H9 (cell line): ENCODE data around the gene DGKE. TPM values are rescaled to one million over a fixed set of nuclear protein-coding genes. Genes with fewer than 3 reads are reported as not detected.
A peak's percentile ranks its signal among the peaks of the same experiment; 100 is the strongest.

Experiments
- DNase-seq: peaks from one replicate; pipeline ENCODE4 v3.0.0-alpha.2; 2017
- H2AFZ ChIP-seq: one replicate; pipeline ENCODE4 v1.6.1; 2013; ENCODE audit warnings: mild to moderate bottlenecking, low read length, control low read depth, moderate library complexity
- H2AK5ac ChIP-seq: 2 replicates; pipeline ENCODE4 v1.6.1; 2013; ENCODE audit warnings: low read length, control low read depth, mixed read lengths; ENCODE audit not compliant: insufficient read length
- H2BK120ac ChIP-seq: one replicate; pipeline ENCODE4 v1.6.1; 2013; ENCODE audit warnings: low read depth, mild to moderate bottlenecking, low read length, control low read depth, inconsistent platforms; ENCODE audit not compliant: poor library complexity, severe bottlenecking
- H2BK12ac ChIP-seq: 2 replicates; pipeline ENCODE4 v1.6.1; 2013; ENCODE audit warnings: low read length, control low read depth, mixed read lengths, low read depth; ENCODE audit not compliant: insufficient read length
- H2BK15ac ChIP-seq: 2 replicates; pipeline ENCODE4 v1.6.1; 2013; ENCODE audit warnings: low read depth, low read length, control low read depth
- H2BK20ac ChIP-seq: one replicate; pipeline ENCODE4 v1.6.1; 2013; ENCODE audit warnings: low read depth, mild to moderate bottlenecking, low read length, control low read depth, inconsistent platforms; ENCODE audit not compliant: poor library complexity, severe bottlenecking
- H2BK5ac ChIP-seq: 2 replicates; pipeline ENCODE4 v1.6.1; 2013; ENCODE audit warnings: low read length, control low read depth, mixed read lengths; ENCODE audit not compliant: insufficient read length
- H3K14ac ChIP-seq: 2 replicates; pipeline ENCODE4 v1.6.1; 2013; ENCODE audit warnings: low read length, control low read depth; ENCODE audit not compliant: insufficient read depth
- H3K18ac ChIP-seq: 2 replicates; pipeline ENCODE4 v1.6.1; 2013; ENCODE audit warnings: low read depth, mild to moderate bottlenecking, mixed read lengths, low read length, control low read depth; ENCODE audit not compliant: insufficient read length
- H3K23ac ChIP-seq: 2 replicates; pipeline ENCODE4 v1.6.1; 2013; ENCODE audit warnings: low read length, control low read depth, mixed read lengths, low read depth; ENCODE audit not compliant: insufficient read length
- H3K23me2 ChIP-seq: 2 replicates; pipeline ENCODE4 v1.6.1; 2013; ENCODE audit warnings: low read depth, mild to moderate bottlenecking, mixed read lengths, low read length, control low read depth; ENCODE audit not compliant: insufficient read length, poor library complexity, severe bottlenecking
- H3K27ac ChIP-seq: 2 replicates; pipeline ENCODE4 v1.5.1; 2013; ENCODE audit warnings: low read length, control low read depth, mixed read lengths, low read depth; ENCODE audit not compliant: insufficient read length
- H3K27me3 ChIP-seq: 2 replicates; pipeline ENCODE4 v1.6.1; 2013; ENCODE audit warnings: low read length, control low read depth, inconsistent platforms; ENCODE audit not compliant: insufficient read depth
- H3K4ac ChIP-seq: 2 replicates; pipeline ENCODE4 v1.6.1; 2013; ENCODE audit warnings: low read depth, mild to moderate bottlenecking, control low read depth, inconsistent platforms, low read length, moderate library complexity
- H3K4me1 ChIP-seq: 2 replicates; pipeline ENCODE4 v1.6.1; 2013; ENCODE audit warnings: low read length, control low read depth, inconsistent platforms; ENCODE audit not compliant: insufficient read depth
- H3K4me2 ChIP-seq: 2 replicates; pipeline ENCODE4 v1.6.1; 2013; ENCODE audit warnings: low read length, control low read depth, mixed read lengths; ENCODE audit not compliant: insufficient read length, insufficient read depth
- H3K56ac ChIP-seq: 2 replicates; pipeline ENCODE4 v1.6.1; 2013; ENCODE audit warnings: low read depth, mild to moderate bottlenecking, mixed read lengths, low read length, control low read depth; ENCODE audit not compliant: insufficient read length
- H3K79me1 ChIP-seq: 2 replicates; pipeline ENCODE4 v1.6.1; 2013; ENCODE audit warnings: low read depth, mild to moderate bottlenecking, moderate library complexity, low read length, control low read depth, inconsistent platforms; ENCODE audit not compliant: insufficient read depth, poor library complexity, severe bottlenecking
- H3K79me2 ChIP-seq: 2 replicates; pipeline ENCODE4 v1.6.1; 2013; ENCODE audit warnings: low read length, control low read depth, inconsistent platforms; ENCODE audit not compliant: insufficient read depth
- H3K9ac ChIP-seq: 2 replicates; pipeline ENCODE4 v1.6.1; 2013; ENCODE audit warnings: low read length, control low read depth, mixed read lengths; ENCODE audit not compliant: insufficient read length; ENCODE audit errors: extremely low read depth
- H3K9me3 ChIP-seq: one replicate; pipeline ENCODE4 v1.6.1; 2013; ENCODE audit warnings: low read depth, low read length, inconsistent platforms; ENCODE audit not compliant: control insufficient read depth
- H3T11ph ChIP-seq: one replicate; pipeline ENCODE4 v1.6.1; 2013; ENCODE audit warnings: mild to moderate bottlenecking, low read length, control low read depth, inconsistent platforms
- H4K20me1 ChIP-seq: one replicate; pipeline ENCODE4 v1.6.1; 2013; ENCODE audit not compliant: control insufficient read depth, insufficient read length, insufficient read depth
- H4K5ac ChIP-seq: 2 replicates; pipeline ENCODE4 v1.6.1; 2013; ENCODE audit warnings: low read depth, mild to moderate bottlenecking, mixed read lengths, low read length, control low read depth; ENCODE audit not compliant: insufficient read length
- H4K8ac ChIP-seq: replicated peaks from 2 replicates; pipeline ENCODE4 v1.6.1; 2013; ENCODE audit warnings: low read length, control low read depth, mixed read lengths, low read depth; ENCODE audit not compliant: insufficient read length
- H4K91ac ChIP-seq: 2 replicates; pipeline ENCODE4 v1.6.1; 2013; ENCODE audit warnings: low read depth, mild to moderate bottlenecking, moderate library complexity, mixed read lengths, low read length, control low read depth; ENCODE audit not compliant: insufficient read length
- H3K27ac Mint-ChIP-seq, 3 experiments: 2 replicates in 2 of 3; 3 replicates in 1 of 3; pipeline ENCODE4 v1.8.0; 2020 to 2021; ENCODE audit warnings: mixed read lengths in 3 of 3, mild to moderate bottlenecking in 1 of 3, moderate library complexity in 1 of 3
- H3K27me3 Mint-ChIP-seq: 2 replicates; pipeline ENCODE4 v1.8.0; 2021; ENCODE audit warnings: low read depth, mild to moderate bottlenecking, moderate library complexity, mixed read lengths
- H3K36me3 Mint-ChIP-seq, 3 experiments: 2 replicates in 2 of 3; 3 replicates in 1 of 3; pipeline ENCODE4 v1.8.0; 2020 to 2021; ENCODE audit warnings: low read depth in 3 of 3, mixed read lengths in 3 of 3; ENCODE audit not compliant: insufficient read depth in 1 of 3
- H3K4me1 Mint-ChIP-seq, 2 experiments: 2 replicates each; pipeline ENCODE4 v1.8.0; 2020; ENCODE audit warnings: mixed read lengths in 2 of 2
- H3K4me3 Mint-ChIP-seq, 2 experiments: 2 replicates in 1 of 2; 3 replicates in 1 of 2; pipeline ENCODE4 v1.8.0; 2020 to 2021; ENCODE audit warnings: mild to moderate bottlenecking in 2 of 2, mixed read lengths in 2 of 2, moderate library complexity in 1 of 2
- H3K9me3 Mint-ChIP-seq, 2 experiments: 2 replicates in 1 of 2; 3 replicates in 1 of 2; pipeline ENCODE4 v1.8.0; 2020; ENCODE audit warnings: mild to moderate bottlenecking in 2 of 2, mixed read lengths in 2 of 2, moderate library complexity in 1 of 2
- CTCF ChIP-seq: fragments of 200-600 bp; sonication (generic); conservative IDR thresholded peaks from 3 replicates; pipeline ENCODE4 v1.8.0; 2021; ENCODE audit warnings: antibody characterized with exemption, mild to moderate bottlenecking
- WGBS: extraction: QIAGEN DNeasy Blood & Tissue Kit; methylation state at CpG from one replicate; pipeline ENCODE4 v1.1.7; 2013; ENCODE audit warnings: missing lambda C conversion rate, low lambda C conversion rate, mixed read lengths; ENCODE audit not compliant: insufficient read length; ENCODE audit errors: extremely low coverage; 5-methylcytosine and 5-hydroxymethylcytosine counted together
- total RNA-seq: library from RNA; stranded (reverse); gene quantifications from 2 replicates; pipeline ENCODE4 v1.2.1, GENCODE V29; 2021

Gene DGKE
- total RNA-seq, 1 experiment from 2014 or later: 4.9 TPM

DNA sequence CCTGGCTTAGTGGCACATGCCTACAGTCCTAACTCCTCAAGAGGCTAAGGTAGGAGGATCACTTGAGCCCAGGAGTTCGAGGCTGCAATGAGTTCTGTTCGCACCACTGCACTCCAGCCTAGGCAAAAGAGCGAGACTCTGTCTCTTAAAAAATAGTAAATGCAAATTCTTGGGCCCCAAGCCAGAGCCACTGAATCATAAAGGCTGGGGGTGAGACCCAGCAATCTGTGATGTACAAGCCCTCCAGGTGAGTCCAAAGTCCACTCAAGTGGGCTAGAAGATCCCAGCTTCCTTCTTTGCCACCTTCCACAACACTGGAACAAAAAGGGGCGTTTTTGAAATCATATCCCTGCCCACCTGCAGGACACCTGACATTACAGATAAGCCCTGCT, 63.0 kb downstream of the DGKE start:
- H3K79me1 ChIP-seq: no peaks in the 10 kb centered on the region
- H3K23ac ChIP-seq: no peak overlapping the region
- H3K4ac ChIP-seq: no peak overlapping the region
- H2BK5ac ChIP-seq: no peak overlapping the region
- no peak overlapping the region for H4K91ac ChIP-seq
- Mint-ChIP-seq H3K4me1 (peaks cover 17 to 33% of the 10 kb centered on the region in 2 experiments), H3K4me3 (no peak overlapping the region), H3K27ac (peak overlapping the region in 1 of 3 experiments; percentile 78; a peak in 1 of 7 replicates), H3K27me3 (no peaks in the 10 kb centered on the region), H3K36me3 (peaks cover 23 to 78% (median 33%) of the 10 kb centered on the region in 3 experiments; a peak in 5 of 7 replicates), H3K9me3 (no peaks in the 10 kb centered on the region)
- H3K9ac ChIP-seq: no peak overlapping the region
- no peak overlapping the region for H3K56ac ChIP-seq
- H3K18ac ChIP-seq: no peak overlapping the region
- no peaks in the 10 kb centered on the region for H3K79me2 ChIP-seq
- H3T11ph ChIP-seq: no peak overlapping the region
- no peaks in the 10 kb centered on the region for H4K20me1 ChIP-seq
- H2AK5ac ChIP-seq: no peak overlapping the region
- no peak for TF ChIP-seq CTCF
- no peak overlapping the region for H4K5ac ChIP-seq
- H3K27me3 ChIP-seq: no peaks in the 10 kb centered on the region
- no peak overlapping the region for H2BK12ac ChIP-seq
- H3K4me2 ChIP-seq: no peak overlapping the region
- DNase-seq: no peak
- no peak overlapping the region for H3K27ac ChIP-seq
- no peak overlapping the region for H2BK15ac ChIP-seq
- WGBS: no CpG with 5 or more reads among the region's 4 CpGs
- H3K4me1 ChIP-seq: no peaks in the 10 kb centered on the region
- H4K8ac ChIP-seq: no peak overlapping the region
- H3K23me2 ChIP-seq: no peaks in the 10 kb centered on the region
- H2AFZ ChIP-seq: no peak overlapping the region
- no peaks in the 10 kb centered on the region for H3K9me3 ChIP-seq
- H2BK20ac ChIP-seq: no peak overlapping the region
- H3K14ac ChIP-seq: no peak overlapping the region
- H2BK120ac ChIP-seq: no peak overlapping the region
